ENCODE results near the gene CYP2A13.
"Not testable (repeated sequence)": the region's sequence is repeated elsewhere in the genome, so short reads cannot be mapped to it uniquely, and the experiment has no call there.

Gene CYP2A13, protein sequence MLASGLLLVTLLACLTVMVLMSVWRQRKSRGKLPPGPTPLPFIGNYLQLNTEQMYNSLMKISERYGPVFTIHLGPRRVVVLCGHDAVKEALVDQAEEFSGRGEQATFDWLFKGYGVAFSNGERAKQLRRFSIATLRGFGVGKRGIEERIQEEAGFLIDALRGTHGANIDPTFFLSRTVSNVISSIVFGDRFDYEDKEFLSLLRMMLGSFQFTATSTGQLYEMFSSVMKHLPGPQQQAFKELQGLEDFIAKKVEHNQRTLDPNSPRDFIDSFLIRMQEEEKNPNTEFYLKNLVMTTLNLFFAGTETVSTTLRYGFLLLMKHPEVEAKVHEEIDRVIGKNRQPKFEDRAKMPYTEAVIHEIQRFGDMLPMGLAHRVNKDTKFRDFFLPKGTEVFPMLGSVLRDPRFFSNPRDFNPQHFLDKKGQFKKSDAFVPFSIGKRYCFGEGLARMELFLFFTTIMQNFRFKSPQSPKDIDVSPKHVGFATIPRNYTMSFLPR

DNA sequence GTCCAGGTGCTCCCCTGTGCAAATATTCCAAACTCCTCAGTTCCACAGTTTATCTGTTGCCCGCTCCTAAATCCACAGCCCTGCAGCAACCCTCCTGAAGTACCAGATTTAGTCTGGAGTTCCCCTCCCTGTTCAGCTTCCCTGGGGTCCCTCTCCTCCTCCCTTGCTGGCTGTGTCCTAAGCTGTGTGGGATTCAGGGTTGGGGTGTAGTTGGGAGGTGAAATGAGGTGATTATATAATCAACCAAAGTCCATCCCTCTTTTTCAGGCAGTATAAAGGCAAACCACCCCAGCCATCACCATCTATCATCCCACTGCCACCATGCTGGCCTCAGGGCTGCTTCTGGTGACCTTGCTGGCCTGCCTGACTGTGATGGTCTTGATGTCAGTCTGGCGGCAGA, at the start of gene CYP2A13:
CYP2A13 (plus strand) TSS at position 301 of the 400 bp plus-strand sequence; CDS start at position 322, 21 bp downstream.
- Histone ChIP-seq H3K4me3 (ENCODE audit: low read depth in 1 of 2, low read length in 1 of 2) (no peak within 1 kb of the TSS), H3K36me3 (no peaks in the 10 kb centered on the region), H3K4me1 (ENCODE audit: control insufficient read depth in 1 of 2, insufficient read depth in 1 of 2, low read depth in 1 of 2, low read length in 1 of 2) (no peaks in the 10 kb centered on the region), H3K27me3 (peaks cover 68% of the 10 kb centered on the region), H3K27ac (no peak within 1 kb of the TSS), H3K9me3 (no peaks in the 10 kb centered on the region)
- TF ChIP-seq, protein P1, sequence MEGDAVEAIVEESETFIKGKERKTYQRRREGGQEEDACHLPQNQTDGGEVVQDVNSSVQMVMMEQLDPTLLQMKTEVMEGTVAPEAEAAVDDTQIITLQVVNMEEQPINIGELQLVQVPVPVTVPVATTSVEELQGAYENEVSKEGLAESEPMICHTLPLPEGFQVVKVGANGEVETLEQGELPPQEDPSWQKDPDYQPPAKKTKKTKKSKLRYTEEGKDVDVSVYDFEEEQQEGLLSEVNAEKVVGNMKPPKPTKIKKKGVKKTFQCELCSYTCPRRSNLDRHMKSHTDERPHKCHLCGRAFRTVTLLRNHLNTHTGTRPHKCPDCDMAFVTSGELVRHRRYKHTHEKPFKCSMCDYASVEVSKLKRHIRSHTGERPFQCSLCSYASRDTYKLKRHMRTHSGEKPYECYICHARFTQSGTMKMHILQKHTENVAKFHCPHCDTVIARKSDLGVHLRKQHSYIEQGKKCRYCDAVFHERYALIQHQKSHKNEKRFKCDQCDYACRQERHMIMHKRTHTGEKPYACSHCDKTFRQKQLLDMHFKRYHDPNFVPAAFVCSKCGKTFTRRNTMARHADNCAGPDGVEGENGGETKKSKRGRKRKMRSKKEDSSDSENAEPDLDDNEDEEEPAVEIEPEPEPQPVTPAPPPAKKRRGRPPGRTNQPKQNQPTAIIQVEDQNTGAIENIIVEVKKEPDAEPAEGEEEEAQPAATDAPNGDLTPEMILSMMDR (IDR thresholded peaks at IDR 0.05) = no peak

DNA sequence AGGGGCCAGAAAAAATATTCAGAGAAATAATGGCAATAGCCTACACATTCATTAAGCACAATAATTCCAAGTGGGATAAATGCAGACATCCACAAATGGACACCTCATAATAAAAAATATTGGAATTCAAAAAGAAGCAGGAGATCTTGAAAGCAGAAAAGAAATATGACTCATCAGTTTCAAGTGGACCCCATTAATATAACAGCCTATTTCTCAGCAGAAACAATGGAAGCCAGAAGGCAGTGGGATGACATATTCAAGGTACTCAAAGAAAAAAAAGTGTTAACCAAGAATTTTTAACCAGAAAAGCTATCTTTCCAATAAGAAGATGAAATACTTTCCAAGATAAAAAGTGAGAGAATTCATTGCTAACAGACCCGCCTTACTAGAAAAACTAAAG, 48.4 kb upstream of the CYP2A13 start:
- no peaks in the 10 kb centered on the region for H3K36me3 ChIP-seq
- H3K9me3 ChIP-seq = no peaks in the 10 kb centered on the region
- H3K27me3 ChIP-seq = peaks cover 26% of the 10 kb centered on the region
- H3K27ac ChIP-seq = no peak overlapping the region
- H3K4me1 ChIP-seq (ENCODE audit: control insufficient read depth in 1 of 2, insufficient read depth in 1 of 2, low read depth in 1 of 2, low read length in 1 of 2) = no peaks in the 10 kb centered on the region
- TF ChIP-seq, protein P1 (IDR thresholded peaks at IDR 0.05) = no peak
- no peak overlapping the region for H3K4me3 ChIP-seq (ENCODE audit: low read depth in 1 of 2, low read length in 1 of 2)

DNA sequence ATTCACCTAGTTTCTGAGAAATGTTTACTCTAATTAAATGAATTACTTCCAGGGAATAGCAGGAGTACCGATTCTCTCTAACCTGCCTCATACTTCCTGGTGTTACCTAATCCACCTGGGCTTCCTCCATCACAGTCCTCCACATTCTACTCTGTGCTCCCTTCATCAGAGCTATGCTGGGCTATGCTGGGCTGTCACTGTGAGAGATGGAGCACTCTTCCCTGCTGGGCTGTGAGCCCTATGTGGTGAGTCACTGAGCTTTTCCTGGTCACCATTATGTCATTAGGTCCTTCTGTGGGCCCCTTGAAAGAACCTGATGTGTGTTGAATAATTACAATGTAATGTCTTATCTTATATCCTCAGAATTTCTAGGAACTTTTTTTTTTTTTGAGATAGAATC, 43.2 kb upstream of the CYP2A13 start:
- not testable (repeated sequence) for H3K9me3 ChIP-seq; H3K4me3 ChIP-seq (ENCODE audit: low read depth in 1 of 2, low read length in 1 of 2); H3K27ac ChIP-seq; H3K4me1 ChIP-seq (ENCODE audit: control insufficient read depth in 1 of 2, insufficient read depth in 1 of 2, low read depth in 1 of 2, low read length in 1 of 2); H3K36me3 ChIP-seq
- peaks cover 14% of the 10 kb centered on the region for H3K27me3 ChIP-seq

DNA sequence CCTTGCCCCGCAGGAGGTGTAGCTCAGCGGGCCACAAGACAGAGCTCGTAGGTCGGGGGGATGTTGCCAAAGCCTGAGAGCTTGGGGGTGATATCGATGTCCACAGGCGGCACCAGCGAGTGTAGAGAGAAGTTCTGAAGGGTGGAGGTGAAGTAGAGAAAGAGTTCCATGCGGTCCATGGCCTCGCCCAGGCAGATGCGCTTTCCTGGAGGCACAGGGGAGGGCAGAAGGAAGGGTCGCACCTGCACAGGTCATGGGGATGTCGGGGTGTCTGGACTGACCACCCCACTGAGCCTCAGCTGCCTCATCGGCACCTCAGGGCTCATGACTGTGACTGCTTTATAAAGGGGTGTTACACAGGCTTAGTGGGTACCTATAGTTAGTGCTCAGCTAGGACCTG, 37.8 kb upstream of the CYP2A13 start:
- Histone ChIP-seq H3K9me3 (no peaks in the 10 kb centered on the region), H3K27ac (no peak overlapping the region), H3K36me3 (no peaks in the 10 kb centered on the region), H3K4me3 (ENCODE audit: low read depth in 1 of 2, low read length in 1 of 2) (no peak overlapping the region), H3K4me1 (ENCODE audit: control insufficient read depth in 1 of 2, insufficient read depth in 1 of 2, low read depth in 1 of 2, low read length in 1 of 2) (no peaks in the 10 kb centered on the region), H3K27me3 (peaks cover 31% of the 10 kb centered on the region)
- TF ChIP-seq, protein P1 (IDR thresholded peaks at IDR 0.05) = no peak

DNA sequence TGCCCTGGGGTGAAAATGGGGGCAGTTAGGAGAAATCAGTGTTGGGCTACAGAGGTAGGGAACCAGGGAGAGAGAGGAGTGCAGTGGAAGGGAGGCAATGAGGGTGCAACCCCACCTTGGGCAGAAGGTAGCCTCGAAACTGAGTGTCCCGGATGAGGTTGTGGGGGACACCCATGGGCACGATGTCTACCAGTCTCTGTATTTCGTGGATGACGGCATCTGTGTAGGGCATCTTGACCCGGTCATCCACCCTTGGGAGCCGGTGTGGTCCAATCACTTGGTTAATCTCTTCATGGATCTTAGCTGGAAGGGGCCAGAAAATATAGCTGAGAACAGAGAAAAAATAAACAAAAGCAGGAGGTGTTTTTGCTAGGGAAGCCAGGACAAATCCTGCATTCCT, 36.1 kb upstream of the CYP2A13 start:
- H3K4me1 ChIP-seq (ENCODE audit: control insufficient read depth in 1 of 2, insufficient read depth in 1 of 2, low read depth in 1 of 2, low read length in 1 of 2); H3K36me3 ChIP-seq; H3K9me3 ChIP-seq; H3K4me3 ChIP-seq (ENCODE audit: low read depth in 1 of 2, low read length in 1 of 2); H3K27ac ChIP-seq: not testable (repeated sequence)
- peaks cover 28% of the 10 kb centered on the region for H3K27me3 ChIP-seq

DNA sequence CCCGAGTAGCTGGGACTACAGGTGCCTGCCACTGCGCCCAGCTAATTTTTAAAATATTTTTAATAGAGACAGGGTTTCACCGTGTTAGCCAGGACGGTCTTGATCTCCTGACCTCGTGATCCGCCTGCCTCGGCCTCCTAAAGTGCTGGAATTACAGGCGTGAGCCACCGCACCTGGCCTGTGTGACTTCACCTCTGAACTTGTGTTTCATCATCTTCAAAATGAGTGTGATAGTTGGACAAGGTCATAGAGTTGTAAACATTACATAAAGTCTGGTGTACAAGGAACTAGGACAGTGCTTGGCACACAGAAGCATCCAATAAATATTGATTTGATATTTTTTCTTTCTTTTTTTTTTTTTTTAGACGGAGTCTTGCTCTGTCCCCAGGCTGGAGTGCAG, 34.9 kb upstream of the CYP2A13 start:
- H3K27ac ChIP-seq; H3K9me3 ChIP-seq; H3K36me3 ChIP-seq; H3K4me1 ChIP-seq (ENCODE audit: control insufficient read depth in 1 of 2, insufficient read depth in 1 of 2, low read depth in 1 of 2, low read length in 1 of 2); H3K4me3 ChIP-seq (ENCODE audit: low read depth in 1 of 2, low read length in 1 of 2): not testable (repeated sequence)
- peaks cover 33% of the 10 kb centered on the region for H3K27me3 ChIP-seq

DNA sequence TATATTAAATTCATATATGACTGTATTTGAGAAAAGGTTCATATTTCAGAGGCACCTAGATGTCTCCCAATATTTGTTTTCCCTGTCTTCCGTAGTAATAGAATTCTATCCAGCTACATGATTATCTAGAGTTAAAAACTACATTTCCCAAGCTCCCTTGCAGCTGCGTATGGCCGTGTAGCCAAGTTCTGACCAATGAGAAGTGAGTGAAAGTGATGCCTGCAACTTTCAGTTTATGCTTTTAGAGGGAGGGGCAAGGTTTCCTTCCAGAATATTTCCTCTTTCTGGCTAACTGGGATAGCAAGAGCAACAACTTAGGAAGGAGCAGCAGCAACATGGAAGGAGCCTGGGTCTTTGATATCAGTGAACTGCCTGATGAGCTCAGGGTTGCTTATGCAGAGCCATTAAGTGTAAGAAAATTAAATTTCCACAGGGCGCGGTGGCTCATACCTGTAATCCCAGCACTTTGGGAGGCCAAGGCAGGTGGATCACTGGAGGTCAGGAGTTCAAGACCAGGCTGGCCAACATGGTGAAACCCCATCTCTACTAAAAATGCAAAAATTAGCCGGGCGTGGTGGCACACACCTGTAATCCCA, 23.2 kb upstream of the CYP2A13 start:
- no peaks in the 10 kb centered on the region for H3K4me1 ChIP-seq (ENCODE audit: control insufficient read depth in 1 of 2, insufficient read depth in 1 of 2, low read depth in 1 of 2, low read length in 1 of 2)
- TF ChIP-seq, protein P1 (IDR thresholded peaks at IDR 0.05) = no peak
- H3K4me3 ChIP-seq (ENCODE audit: low read depth in 1 of 2, low read length in 1 of 2) = no peak overlapping the region
- H3K27ac ChIP-seq = no peak overlapping the region
- H3K36me3 ChIP-seq = no peaks in the 10 kb centered on the region
- peaks cover 66% of the 10 kb centered on the region for H3K27me3 ChIP-seq
- H3K9me3 ChIP-seq = no peaks in the 10 kb centered on the region

All from neutrophil (primary cell).